HG02588 (cell line): ENCODE data around the gene HINT3.
"Not testable (repeated sequence)": the region's sequence is repeated elsewhere in the genome, so short reads cannot be mapped to it uniquely, and the experiment has no call there.

Experiments used
- ATAC-seq: cut with Tn5 transposase; IDR thresholded peaks from one replicate; pipeline ENCODE4 v1.9.1; 2021; ENCODE audit warnings: mild to moderate bottlenecking, moderate library complexity; ENCODE audit not compliant: unreplicated experiment

Gene HINT3

DNA sequence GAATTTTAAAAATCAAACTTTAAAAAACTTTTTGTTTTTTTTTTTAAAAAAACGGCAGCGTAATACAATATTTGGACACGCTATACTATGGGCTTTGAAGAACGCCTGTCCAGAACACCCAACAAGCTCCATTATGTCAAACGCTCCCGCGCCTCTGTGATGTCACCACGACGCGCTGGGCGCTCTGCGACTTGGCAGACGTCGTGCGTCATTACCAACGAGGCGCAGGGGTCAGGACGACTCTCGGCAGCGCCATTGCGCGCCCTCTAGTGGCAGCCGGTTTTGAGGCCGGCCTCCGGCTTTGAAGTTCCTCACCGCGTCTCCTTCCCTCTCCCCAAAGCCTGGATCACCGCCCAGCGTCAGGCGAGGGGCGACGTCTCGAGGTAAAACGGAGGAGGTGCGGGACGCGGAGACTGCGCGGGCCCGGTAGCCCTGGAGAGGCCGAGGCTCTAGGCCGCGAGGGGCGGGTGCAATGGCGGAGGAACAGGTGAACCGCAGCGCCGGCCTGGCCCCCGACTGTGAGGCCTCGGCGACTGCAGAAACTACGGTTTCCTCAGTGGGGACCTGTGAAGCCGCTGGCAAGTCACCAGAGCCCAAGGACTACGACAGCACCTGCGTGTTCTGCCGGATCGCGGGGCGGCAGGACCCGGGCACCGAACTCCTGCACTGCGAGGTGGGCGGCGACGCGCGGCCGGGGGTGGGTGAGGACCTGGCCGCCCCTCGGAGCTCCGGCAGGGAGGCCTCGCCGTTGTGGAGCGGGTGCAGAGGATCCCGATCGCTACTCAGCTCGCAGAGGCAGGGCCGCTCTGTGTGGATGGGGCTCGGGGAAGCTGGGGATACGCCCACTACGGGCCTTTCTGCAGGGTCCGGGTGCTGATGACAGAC, at the start of gene HINT3:
HINT3 (plus strand) TSS at position 265 of the 885 bp plus-strand sequence; CDS start at position 473, 208 bp downstream.
- peak; percentile 94 for ATAC-seq

DNA sequence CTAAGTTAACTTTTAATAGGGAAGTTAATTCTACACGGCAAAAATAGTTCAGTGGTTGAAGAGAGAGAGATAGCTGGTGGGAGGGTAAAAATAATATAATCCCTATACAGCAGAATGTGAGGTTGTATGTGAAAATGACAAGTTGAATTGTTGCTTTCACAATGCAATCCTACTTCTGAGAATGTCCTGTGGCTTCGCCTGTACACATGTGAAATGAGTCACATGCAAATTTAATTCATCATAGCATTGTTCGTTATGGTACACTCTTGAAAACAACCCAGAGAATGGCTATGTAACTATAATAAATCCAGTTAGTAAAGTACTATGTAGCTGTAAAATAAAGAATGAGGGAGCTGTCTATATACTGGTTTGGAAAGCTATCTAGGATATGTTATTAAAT, 46.0 kb upstream of the HINT3 start:
- ATAC-seq: peak; percentile 97

DNA sequence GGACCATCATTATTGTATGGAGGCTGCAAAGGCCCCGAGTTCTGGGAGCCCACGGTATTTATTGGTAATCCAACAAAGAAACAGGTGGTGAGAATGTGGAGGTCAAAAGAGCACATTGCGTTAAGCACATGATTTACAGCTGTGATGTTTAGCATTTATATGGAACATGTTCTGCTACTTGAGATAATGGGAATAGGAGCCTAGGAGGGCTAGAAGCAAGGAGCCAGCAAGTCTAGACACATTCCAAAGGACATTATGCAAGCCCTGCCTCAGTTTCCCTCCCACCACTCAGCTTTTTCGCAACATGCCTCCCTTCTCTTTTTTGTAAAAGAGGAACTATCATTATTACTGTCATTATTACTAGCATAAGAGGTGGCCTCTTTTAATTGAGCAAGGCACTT, 45.5 kb upstream of the HINT3 start:
- ATAC-seq: not testable (repeated sequence)

DNA sequence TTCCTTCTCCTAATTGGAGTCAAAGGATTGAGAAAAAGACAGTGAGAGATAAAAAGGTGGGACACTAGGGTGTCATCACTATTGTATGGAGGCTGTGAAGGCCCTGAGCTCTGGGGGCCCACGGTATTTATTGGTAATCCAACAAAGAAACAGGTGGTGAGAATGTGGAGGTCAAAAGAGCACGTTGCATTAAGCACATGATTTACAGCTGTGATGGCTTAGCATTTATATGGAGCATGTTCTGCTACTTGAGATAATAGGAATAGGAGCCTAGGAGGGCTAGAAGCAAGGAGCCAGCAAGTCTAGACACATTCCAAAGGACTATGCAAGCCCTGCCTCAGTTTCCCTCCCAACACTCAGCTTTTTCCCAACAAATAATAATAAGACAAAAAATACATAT, 44.1 kb upstream of the HINT3 start:
- not testable (repeated sequence) for ATAC-seq

DNA sequence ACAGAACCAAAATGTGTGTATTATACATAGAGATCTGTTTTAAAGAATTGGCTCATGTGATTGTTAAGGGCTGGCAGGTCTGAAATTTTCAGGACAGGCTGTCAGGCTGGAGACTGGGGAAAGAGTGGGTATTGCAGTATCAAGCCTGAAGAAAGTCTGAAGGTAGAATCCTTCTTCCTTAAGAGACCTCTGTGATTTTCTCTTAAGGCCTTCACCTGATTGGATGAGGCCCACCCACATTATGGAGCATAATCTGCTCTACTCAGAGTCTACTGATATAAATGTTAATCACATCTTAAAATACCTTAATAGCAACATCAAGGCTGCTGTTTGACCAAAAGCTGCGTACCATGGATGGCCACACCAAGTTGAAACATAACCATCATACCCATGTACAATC, 43.4 kb upstream of the HINT3 start:
- no peak for ATAC-seq

DNA sequence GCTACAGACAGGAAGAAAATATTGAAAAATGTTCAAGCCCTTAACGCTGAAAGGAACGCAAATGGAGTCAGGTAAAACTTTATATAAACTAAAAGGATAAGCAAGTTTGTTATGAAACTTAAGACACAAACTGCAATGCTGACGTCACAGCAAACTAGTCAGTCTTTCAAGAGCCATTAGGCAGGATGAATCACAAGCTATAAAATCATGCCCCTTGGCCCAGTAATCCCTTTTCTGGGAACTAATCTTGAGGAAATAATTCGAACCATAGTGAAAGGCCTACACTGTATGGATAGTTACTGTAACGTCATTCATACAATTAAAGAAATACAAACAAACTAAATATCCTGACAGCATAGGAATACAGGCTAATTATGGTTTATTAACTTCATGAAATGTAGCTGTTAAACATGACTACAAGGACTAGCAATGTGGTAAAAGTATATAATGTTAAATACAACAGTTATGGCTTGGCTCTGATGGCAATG, 42.7 kb upstream of the HINT3 start:
- ATAC-seq: no peak

DNA sequence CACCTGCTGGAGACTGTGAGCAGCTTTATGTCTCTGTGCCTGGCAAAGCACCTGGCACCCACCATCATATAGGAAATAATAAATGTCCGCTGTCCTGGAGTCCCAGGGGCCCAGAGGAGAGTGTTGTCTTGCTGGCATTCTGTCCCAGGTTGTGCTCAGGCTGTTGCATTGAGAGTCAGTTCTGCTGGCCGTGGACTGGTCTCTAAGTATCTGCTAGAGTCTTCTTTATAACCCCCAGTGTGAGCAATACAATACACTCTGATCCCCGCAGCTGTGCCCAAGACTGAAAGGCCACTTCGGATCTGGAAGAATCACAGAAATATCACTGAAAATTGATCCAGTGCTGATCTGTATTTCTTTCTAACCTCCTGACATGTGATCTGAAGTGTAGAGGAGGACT, 38.3 kb upstream of the HINT3 start:
- ATAC-seq: no peak

DNA sequence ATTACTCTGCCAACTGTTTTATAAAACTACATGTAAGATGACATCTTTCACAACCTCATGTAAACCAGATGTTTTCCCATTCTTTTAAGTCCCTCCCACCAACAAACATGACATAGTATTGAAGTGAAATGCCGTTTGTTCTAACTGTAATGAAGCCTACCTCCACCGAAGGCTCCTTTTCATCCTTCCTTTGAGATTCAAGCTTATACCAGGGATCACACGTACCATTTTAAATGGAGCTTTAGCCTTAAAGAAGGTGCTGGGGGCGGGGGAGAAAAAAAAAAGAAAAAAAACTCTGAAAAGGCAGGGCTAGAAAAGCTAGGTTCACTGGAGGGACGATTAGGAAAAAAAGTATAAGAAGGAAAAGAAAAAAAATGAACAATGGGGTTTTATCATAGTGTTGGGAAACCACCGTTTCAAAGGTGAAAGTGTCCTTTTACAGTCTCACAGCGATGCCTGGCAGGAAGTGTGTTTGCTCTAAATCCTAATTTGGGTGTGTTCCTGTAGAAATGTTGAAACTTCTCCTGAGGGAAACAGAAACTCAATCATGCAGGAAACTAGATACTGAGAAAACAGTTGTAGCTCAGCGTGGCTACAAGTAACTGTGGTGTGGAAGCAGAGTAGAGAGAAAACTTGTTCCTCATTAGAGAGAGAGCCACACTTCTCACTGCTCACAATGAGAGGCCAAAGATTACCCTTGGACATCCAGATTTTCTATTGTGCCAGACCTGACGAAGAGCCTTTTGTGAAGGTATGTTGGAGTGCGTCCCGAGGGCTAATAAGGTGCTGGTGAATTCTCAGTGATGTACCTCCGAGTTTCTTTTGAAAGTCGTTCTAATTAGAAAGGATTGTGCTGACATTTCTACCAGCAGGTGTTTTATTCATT, 37.6 kb upstream of the HINT3 start:
- peak; percentile 97 for ATAC-seq

DNA sequence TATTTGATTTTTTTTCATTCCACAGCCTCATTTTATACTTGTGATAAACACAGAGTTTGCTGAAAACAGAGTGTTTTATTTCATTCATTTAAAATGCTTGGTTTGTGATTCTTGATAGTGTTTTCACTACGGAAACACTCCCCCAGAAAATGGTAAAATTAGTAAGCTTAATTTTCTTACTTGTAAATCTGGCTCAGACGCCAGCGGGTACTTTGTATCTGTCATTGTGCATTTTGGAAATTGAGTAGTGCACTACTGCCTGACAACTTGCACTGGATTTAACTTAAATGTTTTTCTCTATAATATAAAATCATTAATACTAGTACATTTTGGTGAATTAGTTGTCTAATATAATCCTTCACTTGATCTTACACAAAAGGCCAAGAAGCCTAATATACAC, 37.0 kb upstream of the HINT3 start:
- no peak for ATAC-seq

DNA sequence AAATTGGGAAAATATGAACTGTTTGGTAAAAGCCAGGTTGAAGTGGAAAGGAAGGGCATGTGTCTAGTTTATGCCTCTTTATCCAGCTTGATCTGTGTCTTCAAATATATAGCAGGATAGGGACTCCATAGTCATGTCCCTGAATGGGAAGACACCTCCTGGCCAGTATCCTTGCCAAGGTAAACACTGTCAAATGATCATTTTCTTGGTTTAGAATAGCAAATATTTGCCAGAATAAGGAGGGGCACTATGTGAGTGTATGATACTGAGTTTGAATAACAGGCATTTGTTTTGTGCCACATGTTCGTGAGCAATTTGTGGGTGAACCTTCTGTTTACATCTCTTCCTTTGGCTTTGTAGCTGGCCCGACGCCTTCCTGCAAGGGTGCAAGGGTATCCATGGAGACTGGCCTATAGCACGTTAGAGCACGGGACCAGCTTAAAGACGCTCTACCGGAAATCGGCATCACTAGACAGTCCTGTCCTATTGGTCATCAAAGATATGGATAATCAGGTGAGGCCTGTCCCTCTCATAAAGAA, 34.2 kb upstream of the HINT3 start:
- no peak for ATAC-seq

DNA sequence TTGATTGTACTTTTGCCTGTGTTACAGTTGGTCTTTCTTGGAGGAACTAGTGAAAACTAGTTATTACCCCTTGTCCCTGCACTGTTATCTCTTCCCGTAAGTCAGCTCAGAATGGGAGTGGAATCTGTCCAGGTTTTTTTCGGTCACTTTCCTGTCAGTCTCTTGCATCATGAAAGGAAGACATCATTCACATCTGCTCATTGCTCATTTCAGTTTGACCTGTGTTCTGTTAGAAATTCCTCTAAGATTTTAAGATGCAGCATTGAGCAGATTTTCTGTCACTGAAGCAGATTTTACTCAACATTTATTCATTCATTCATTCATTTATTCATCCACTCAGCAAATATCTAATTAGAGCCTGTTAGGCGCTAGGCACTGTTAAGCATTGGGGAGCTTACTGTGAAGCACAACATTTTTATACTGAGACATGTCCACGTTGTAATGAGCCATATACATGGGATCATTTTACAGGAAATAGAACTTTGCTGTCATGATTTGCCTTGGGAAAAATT, 33.1 kb upstream of the HINT3 start:
- no peak for ATAC-seq

DNA sequence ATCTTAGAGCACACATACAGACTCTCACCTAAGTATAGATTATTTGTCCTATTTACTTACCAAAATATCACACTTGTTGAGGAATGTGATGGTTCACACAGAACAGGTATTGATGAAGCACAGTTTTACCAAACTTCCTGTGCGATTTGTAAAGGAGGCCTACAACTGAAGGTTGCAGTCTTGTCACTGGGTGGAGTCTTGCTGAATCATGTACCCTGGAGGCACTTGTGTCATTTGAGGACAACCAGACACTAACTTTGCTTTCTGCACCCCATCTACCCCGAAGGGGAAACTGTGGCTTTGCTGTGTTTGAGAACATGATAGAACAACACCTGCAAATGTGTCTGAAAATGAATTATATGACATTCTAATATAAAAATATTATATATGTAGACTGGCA, 32.4 kb upstream of the HINT3 start:
- no peak for ATAC-seq

DNA sequence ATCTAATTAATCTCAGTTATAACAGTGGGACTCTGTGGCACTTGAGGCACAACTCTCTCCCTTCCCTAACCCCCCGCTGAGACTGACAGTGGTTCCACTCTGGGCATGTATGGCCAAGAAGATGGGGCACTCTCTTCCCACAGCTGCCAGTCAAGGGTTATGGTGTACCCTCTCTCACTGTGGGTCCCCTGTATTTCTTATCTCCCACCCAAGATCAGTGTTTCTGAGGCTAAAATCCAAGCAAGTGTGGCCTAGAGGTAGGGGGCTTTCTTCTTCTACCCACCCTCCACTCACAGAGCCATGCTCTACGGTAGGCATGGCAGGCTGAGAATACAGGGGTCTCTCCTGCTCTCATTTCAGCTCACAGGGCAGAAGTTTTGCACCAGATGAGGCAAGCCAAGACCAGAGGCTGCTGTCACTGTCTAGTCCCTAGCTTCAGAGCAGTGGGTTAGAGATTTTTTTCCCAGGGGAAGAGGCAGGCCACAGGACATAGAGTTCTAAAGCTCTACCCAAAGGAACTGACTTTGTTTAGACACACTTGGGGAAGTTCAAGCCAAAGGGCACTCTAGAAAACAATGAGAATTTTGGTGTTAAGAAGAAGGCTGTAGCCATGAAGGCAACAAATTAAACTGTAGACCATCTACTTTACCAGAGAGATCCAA, 31.7 kb upstream of the HINT3 start:
- ATAC-seq: no peak

DNA sequence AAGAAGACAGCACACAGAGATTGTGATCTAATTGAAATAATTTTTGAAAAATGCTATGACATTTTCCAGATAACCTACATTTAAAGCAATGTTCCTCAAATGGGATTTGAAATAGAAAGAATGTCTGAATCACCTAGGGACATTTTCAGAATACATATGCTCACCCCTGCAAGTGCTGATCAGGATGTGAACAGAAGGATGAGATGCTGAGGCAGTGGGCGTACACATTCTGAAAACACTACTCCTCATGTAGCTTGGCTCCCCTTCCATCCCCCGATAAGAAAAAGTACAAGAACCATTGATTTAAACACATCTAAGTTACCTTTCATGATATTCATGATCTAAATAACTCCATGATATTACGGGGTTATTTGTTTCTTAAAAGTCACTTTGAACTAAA, 29.9 kb upstream of the HINT3 start:
- no peak for ATAC-seq

DNA sequence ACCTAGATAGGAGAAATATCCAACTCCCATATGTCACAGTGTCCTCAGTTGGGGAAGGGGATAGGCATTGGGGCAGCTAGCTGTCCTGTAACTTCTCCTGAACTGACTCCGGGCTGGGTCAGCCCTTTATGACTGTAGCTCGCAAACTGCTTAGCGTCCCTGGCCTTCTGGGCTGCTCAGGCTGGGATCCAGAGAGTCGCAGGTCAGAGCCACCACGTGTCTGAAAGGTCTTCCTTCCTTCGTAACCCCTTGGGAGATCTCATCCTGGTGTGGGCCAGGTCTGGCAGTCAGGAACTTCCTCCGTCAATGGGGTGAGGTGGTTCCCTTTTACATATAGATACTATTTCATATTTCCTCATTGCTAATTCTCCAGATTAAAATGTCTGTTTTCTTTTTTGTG, 28.8 kb upstream of the HINT3 start:
- ATAC-seq: no peak

DNA sequence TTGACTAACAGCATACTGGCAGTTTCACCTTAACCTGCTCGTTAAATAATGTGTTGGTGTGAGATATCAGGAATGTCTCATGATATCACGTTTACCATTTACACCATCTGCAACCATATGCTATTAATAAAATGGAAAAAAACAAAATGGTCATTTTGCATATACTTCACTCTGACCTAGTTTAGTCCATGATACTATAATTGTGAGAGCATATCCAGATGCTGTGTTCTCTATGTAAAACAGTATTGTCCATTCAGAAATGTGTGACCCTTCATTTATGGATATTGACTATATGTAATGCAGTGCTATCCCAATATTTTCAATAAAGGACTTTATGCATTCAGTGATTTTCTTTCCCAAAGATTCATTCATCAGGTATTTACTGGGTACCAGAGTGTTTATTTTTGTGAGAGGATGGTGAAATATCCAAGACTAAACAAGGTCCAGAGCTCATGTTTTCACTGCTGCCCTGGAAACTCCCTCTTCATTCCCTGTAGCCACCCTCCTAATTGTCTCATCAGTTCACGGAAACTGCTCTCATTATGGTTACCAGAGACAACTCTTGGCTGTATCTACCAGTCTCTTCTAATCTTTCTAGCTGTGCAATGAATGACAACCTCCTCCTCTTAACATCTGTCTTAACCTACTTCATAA, 25.7 kb upstream of the HINT3 start:
- ATAC-seq: no peak

DNA sequence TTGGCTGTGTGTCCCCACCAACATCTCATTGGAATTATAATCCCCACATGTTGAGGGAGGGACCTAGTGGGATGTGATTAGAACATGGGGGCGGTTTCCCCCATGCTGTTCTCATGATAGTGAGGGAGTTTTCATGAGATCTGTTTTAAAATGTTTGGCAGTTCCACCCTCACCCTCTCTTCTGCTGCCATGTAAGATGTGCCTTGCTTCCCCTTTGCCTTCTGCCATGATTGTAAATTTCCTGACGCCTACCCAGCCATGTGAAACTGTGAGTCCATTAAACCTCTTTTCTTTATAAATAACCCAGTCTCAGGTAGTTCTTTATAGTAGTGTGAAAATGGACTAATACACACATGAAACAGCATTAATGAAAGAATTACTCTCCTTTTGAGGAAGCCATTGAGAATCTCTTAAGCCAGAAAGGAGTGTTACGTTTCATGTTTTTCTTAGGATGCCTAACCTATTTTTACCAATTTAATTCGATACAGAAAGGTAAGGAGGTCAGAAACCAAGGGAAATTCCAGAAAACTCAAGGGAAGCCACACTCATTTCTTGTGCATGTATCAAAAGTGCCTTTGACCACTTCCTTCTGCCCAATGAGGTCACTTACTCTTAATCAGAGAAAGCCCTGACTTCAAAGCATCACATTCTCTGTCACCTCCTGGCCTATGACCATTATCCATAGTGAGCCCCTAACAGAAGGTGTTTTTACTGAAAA, 24.7 kb upstream of the HINT3 start:
- ATAC-seq: peak; percentile 65

DNA sequence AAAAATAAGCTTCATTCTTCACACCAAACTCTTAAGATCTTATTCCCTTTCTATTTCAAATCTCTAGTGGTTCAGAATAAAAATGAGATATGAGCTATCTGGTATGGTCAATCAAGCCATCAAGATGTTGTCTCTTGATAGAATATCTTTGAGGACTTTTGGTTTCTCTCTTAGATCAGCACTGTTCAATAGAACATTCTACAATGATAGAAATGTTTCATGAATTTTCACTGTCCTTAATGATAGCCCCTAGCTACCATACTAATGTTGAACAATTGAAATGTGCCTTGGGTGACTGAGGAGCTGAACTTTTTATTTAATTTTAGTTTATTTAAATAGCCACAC, 24.1 kb upstream of the HINT3 start:
- ATAC-seq: no peak

DNA sequence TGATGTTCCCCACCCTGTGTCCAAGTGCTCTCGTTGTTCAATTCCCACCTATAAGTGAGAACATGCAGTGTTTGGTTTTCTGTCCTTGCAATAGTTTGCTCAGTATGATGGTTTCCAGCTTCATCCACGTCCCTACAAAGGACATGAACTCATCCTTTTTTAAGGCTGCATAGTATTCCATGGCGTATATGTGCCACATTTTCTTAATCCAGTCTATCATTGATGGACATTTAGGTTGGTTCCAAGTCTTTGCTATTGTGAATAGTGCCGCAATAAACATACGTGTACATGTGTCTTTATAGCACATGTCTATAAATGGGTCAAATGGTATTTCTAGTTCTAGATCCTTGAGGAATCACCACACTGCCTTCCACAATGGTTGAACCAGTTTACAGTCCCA, 21.1 kb upstream of the HINT3 start:
- not testable (repeated sequence) for ATAC-seq

DNA sequence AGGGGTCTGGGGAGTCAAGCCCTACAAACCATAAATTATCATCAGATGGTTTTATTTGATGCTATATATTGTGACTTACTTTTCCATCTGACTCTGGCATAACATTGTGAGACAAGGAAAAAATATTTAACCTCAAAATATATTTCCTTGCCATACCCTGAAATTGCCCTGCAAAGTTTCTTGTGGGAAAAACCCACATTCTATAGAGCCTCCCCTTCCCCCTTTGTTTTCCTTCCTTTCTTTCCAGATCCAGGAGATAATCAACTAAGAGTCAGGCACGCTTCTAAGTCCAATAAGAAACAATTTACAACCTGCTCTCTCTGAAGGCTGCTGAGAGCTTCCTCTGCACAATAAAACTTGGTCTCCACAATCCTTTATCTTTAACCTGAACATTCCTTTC, 17.5 kb upstream of the HINT3 start:
- ATAC-seq: no peak
